PC-3 (cell line): ENCODE measurements around the gene PDLIM4. TPM values are rescaled to one million over a fixed set of nuclear protein-coding genes. Genes with fewer than 3 reads are reported as not detected.

Source experiments
- ATAC-seq: fragments of 200-7000 bp; cut with Tn5 transposase; 2 replicates; pipeline ENCODE4 v1.9.1; 2020; ENCODE audit warnings: mild to moderate bottlenecking, moderate library complexity
- BruUV-seq: library from RNA; stranded (reverse); fragments of 400-500 nt; replicated peaks from 2 replicates; lab custom pipeline; 2021; lab: Mats Ljungman, UMichigan
- CTCF ChIA-PET: fragments of 300-600 bp; sonication (Branson Sonifier 250); formaldehyde crosslinking; loops from one replicate; lab custom pipeline; 2022; ENCODE audit warnings: antibody characterized with exemption; lab: Charles Lee
- POLR2A ChIA-PET: fragments of 300-600 bp; sonication (Branson Sonifier 250); formaldehyde crosslinking; loops from one replicate; lab custom pipeline; 2022; ENCODE audit warnings: antibody characterized with exemption; ENCODE audit not compliant: unreplicated experiment; lab: Charles Lee
- DNase-seq: peaks from one replicate; pipeline ENCODE4 v3.0.0-alpha.2; 2015
- H2AFZ ChIP-seq: fragments of 300-600 bp; sonication (generic); 2 replicates; pipeline ENCODE4 v1.6.0; 2016; ENCODE audit warnings: antibody characterized with exemption, low read length
- H3F3A ChIP-seq: fragments of 300-600 bp; sonication (generic); one replicate; pipeline ENCODE4 v1.6.0; 2017; ENCODE audit warnings: antibody characterized with exemption, low read length, control low read depth, mild to moderate bottlenecking; ENCODE audit not compliant: unreplicated experiment
- H3K27ac ChIP-seq: fragments of 300-600 bp; sonication (generic); 2 replicates; pipeline ENCODE4 v1.5.1; 2016; ENCODE audit warnings: mild to moderate bottlenecking, low read length
- H3K27me3 ChIP-seq: fragments of 300-600 bp; sonication (generic); 2 replicates; pipeline ENCODE4 v1.6.1; 2016; ENCODE audit warnings: low read length, mixed read lengths
- H3K36me3 ChIP-seq: fragments of 300-600 bp; sonication (generic); 2 replicates; pipeline ENCODE4 v1.6.1; 2016; ENCODE audit warnings: low read depth, mixed run types, low read length, mixed read lengths
- H3K4me1 ChIP-seq: fragments of 300-600 bp; sonication (generic); 2 replicates; pipeline ENCODE4 v1.5.1; 2016; ENCODE audit warnings: low read length; ENCODE audit not compliant: insufficient read depth
- H3K4me2 ChIP-seq: fragments of 300-600 bp; sonication (generic); 2 replicates; pipeline ENCODE4 v1.6.0; 2016; ENCODE audit warnings: low read length
- H3K4me3 ChIP-seq: fragments of 300-600 bp; sonication (generic); 2 replicates; pipeline ENCODE4 v1.5.1; 2016; ENCODE audit warnings: mild to moderate bottlenecking, low read length, mixed read lengths
- H3K79me2 ChIP-seq: fragments of 300-600 bp; sonication (generic); 2 replicates; pipeline ENCODE4 v1.6.1; 2017; ENCODE audit warnings: low read length, mixed read lengths
- H3K9ac ChIP-seq: fragments of 300-600 bp; sonication (generic); 2 replicates; pipeline ENCODE4 v1.6.0; 2016; ENCODE audit warnings: mild to moderate bottlenecking, low read length
- H3K9me2 ChIP-seq: fragments of 300-600 bp; sonication (generic); replicated peaks from 2 replicates; pipeline ENCODE4 v1.6.1; 2016; ENCODE audit warnings: mixed run types, low read length, mixed read lengths
- H3K9me3 ChIP-seq: fragments of 300-600 bp; sonication (generic); 2 replicates; pipeline ENCODE4 v1.6.1; 2016; ENCODE audit warnings: low read length, mixed read lengths
- H4K20me1 ChIP-seq: fragments of 300-600 bp; sonication (generic); 2 replicates; pipeline ENCODE4 v1.6.1; 2016; ENCODE audit warnings: low read length, mixed read lengths
- EZH2 ChIP-seq: fragments of 300-600 bp; sonication (generic); IDR thresholded peaks from one replicate; pipeline ENCODE4 v1.6.1; 2017; ENCODE audit warnings: antibody characterized with exemption, mild to moderate bottlenecking, low read length; ENCODE audit not compliant: unreplicated experiment
- EZH2phosphoT487 ChIP-seq: fragments of 300-600 bp; sonication (generic); IDR thresholded peaks from 2 replicates; pipeline ENCODE4 v1.6.1; 2018; ENCODE audit warnings: mild to moderate bottlenecking, antibody characterized with exemption, low read length, borderline replicate concordance
- intact Hi-C: fragments of 100-400 bp; cut with micrococcal nuclease; formaldehyde crosslinking; loops from 2 replicates; pipeline ENCODE4 v1.9.0; 2023
- total RNA-seq: library from RNA; depleted of rRNA; stranded (reverse); fragments of >200 nt; gene quantifications from 2 replicates; pipeline ENCODE4 v1.2.3, GENCODE V29; 2014
- TF ChIP-seq, protein P1 (sequence below): fragments of 300-600 bp; sonication (generic); conservative IDR thresholded peaks from 2 replicates; pipeline ENCODE4 v1.5.1; 2017; ENCODE audit warnings: antibody characterized with exemption, low read depth, mild to moderate bottlenecking, low read length

Gene PDLIM4
- total RNA-seq, 1 experiment from 2014 or later = 27.8 TPM

DNA sequence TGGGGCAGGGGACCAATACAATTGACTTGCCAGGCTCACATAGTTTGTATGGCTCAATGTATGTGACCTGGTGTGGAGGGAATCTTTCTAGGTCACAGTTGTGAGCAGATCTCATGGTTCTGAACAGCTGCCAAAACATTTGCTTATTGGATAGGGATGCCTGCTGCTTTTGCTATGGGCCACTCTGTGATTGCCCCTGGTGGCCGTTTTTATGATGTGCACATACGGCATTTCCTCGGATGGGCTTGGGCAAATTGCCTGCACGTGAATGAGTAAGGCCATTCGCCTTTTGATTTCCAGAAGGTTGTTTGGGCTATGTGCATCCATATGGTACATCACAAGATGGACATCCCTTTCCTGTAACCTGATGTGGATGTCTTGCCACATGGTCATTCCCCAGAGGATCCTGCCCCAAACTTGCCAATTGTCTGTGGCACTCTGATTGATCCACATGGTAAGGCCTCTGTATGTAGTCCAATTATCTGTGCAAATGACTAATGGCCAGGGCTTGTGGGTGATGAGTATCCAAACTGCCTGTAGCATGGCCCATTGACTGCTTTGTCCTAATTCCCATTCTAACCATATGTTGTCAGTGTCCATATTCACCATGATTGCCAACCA lies 26.0 kb downstream of the PDLIM4 start:
- intact Hi-C loops = no loop called here
- ATAC-seq = no peak
- DNase-seq = peak; percentile 47
- H3K4me3 ChIP-seq = no peak overlapping the region
- H3K4me2 ChIP-seq = no peak overlapping the region
- no TSS peak for BruUV-seq
- no peaks in the 10 kb centered on the region for H3K36me3 ChIP-seq
- no peaks in the 10 kb centered on the region for H3F3A ChIP-seq
- no peaks in the 10 kb centered on the region for H3K9me2 ChIP-seq
- no peaks in the 10 kb centered on the region for H3K4me1 ChIP-seq
- no peak overlapping the region for H3K27ac ChIP-seq
- ChIA-PET POLR2A (no interaction called here), CTCF (no interaction called here)
- no peaks in the 10 kb centered on the region for H3K9me3 ChIP-seq
- no peaks in the 10 kb centered on the region for H4K20me1 ChIP-seq
- TF ChIP-seq, protein P1, sequence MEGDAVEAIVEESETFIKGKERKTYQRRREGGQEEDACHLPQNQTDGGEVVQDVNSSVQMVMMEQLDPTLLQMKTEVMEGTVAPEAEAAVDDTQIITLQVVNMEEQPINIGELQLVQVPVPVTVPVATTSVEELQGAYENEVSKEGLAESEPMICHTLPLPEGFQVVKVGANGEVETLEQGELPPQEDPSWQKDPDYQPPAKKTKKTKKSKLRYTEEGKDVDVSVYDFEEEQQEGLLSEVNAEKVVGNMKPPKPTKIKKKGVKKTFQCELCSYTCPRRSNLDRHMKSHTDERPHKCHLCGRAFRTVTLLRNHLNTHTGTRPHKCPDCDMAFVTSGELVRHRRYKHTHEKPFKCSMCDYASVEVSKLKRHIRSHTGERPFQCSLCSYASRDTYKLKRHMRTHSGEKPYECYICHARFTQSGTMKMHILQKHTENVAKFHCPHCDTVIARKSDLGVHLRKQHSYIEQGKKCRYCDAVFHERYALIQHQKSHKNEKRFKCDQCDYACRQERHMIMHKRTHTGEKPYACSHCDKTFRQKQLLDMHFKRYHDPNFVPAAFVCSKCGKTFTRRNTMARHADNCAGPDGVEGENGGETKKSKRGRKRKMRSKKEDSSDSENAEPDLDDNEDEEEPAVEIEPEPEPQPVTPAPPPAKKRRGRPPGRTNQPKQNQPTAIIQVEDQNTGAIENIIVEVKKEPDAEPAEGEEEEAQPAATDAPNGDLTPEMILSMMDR = peak; percentile 55
- no peak for TF ChIP-seq EZH2
- no peak overlapping the region for H2AFZ ChIP-seq
- no peaks in the 10 kb centered on the region for H3K79me2 ChIP-seq
- H3K9ac ChIP-seq = no peak overlapping the region
- no peaks in the 10 kb centered on the region for H3K27me3 ChIP-seq

DNA sequence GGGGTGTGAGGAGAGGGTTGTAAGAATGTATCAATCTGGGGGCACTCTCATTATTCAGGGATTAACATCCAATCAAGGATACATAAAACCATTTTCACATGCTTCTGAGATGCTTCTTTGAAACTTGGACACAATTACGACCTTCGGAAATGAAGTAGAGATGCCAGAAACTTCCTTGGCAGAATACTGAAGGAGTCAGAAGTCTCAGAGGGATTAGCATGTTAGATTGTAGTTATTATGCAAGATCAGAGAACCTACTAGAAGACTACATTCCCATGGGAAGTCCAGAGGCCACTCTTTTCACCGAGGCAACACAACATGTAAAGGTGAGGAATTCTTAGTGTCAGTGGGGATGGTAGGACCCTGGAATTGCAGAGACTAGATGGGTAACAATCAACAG lies 31.6 kb downstream of the PDLIM4 start:
- no peak overlapping the region for H3K9ac ChIP-seq
- no TSS peak for BruUV-seq
- no peaks in the 10 kb centered on the region for H3K36me3 ChIP-seq
- intact Hi-C loops = no loop called here
- no peaks in the 10 kb centered on the region; the same call in 1 of the 2 replicates for H3K79me2 ChIP-seq
- POLR2A ChIA-PET = no interaction called here
- H3K4me2 ChIP-seq = no peak overlapping the region
- TF ChIP-seq, protein P1 = no peak
- no peak for TF ChIP-seq EZH2phosphoT487
- TF ChIP-seq EZH2 = no peak
- peaks cover 9% of the 10 kb centered on the region for H3K4me1 ChIP-seq
- no peaks in the 10 kb centered on the region for H3K9me2 ChIP-seq
- no peaks in the 10 kb centered on the region for H3K9me3 ChIP-seq
- H2AFZ ChIP-seq = no peak overlapping the region
- no peak overlapping the region for H3K4me3 ChIP-seq
- CTCF ChIA-PET = no interaction called here
- H3K27me3 ChIP-seq = no peaks in the 10 kb centered on the region
- no peak for DNase-seq
- no peaks in the 10 kb centered on the region for H4K20me1 ChIP-seq
- no peaks in the 10 kb centered on the region for H3F3A ChIP-seq
- no peak overlapping the region for H3K27ac ChIP-seq
- ATAC-seq = no peak

DNA sequence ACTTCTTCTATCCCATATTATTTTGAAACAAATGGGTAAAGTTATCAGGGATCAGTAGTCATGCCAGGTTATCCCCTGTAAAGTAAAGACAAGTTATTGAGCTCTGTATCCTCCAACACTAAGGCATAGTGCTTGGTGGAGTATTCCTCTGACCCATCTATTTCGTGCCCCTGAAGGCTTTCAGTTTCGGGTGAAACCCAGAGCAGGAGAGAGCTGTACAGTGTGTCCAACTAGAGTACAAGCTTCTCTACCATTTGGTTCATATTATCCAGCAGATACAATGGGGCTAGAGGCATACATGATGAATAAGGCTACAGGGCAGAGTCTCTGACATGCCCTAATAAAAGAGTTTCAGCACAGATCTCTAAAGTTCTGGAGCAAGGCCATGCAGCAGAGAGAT lies 33.5 kb downstream of the PDLIM4 start:
- no peaks in the 10 kb centered on the region for H3K27me3 ChIP-seq
- no peak overlapping the region for H3K27ac ChIP-seq
- peaks cover 17% of the 10 kb centered on the region for H3K4me1 ChIP-seq
- no TSS peak for BruUV-seq
- no peak for TF ChIP-seq EZH2
- TF ChIP-seq, protein P1 = no peak
- no peak for TF ChIP-seq EZH2phosphoT487
- CTCF ChIA-PET = no interaction called here
- H3K79me2 ChIP-seq = peaks cover 15% of the 10 kb centered on the region
- no peak overlapping the region for H3K4me3 ChIP-seq
- intact Hi-C loops = loop anchor here (5.0 to 10.0 kb wide), 3 partner anchors 64 to 204 kb away; partner anchors contain the start of genes IRF1 and P4HA2
- no peaks in the 10 kb centered on the region for H4K20me1 ChIP-seq
- H3K4me2 ChIP-seq = no peak overlapping the region
- H2AFZ ChIP-seq = no peak overlapping the region
- ATAC-seq (no peak), DNase-seq (no peak)
- POLR2A ChIA-PET = interaction anchor here (0.6 kb wide), 1 partner anchor 78 kb away, joined by 3 read pairs; the partner anchor contains the start of gene SLC22A5
- H3K36me3 ChIP-seq = no peaks in the 10 kb centered on the region
- H3F3A ChIP-seq = no peaks in the 10 kb centered on the region
- no peaks in the 10 kb centered on the region for H3K9me3 ChIP-seq
- H3K9ac ChIP-seq = no peak overlapping the region
- no peaks in the 10 kb centered on the region for H3K9me2 ChIP-seq
